HG03135 (cell line): ENCODE data around the gene ZBED1.
"Not testable (repeated sequence)": the region's sequence is repeated elsewhere in the genome, so short reads cannot be mapped to it uniquely, and the experiment has no call there.

ENCODE experiments used
- ATAC-seq: cut with Tn5 transposase; IDR thresholded peaks from one replicate; pipeline ENCODE4 v1.9.1; 2021; ENCODE audit warnings: mild to moderate bottlenecking, moderate library complexity; ENCODE audit not compliant: unreplicated experiment

Gene ZBED1

DNA sequence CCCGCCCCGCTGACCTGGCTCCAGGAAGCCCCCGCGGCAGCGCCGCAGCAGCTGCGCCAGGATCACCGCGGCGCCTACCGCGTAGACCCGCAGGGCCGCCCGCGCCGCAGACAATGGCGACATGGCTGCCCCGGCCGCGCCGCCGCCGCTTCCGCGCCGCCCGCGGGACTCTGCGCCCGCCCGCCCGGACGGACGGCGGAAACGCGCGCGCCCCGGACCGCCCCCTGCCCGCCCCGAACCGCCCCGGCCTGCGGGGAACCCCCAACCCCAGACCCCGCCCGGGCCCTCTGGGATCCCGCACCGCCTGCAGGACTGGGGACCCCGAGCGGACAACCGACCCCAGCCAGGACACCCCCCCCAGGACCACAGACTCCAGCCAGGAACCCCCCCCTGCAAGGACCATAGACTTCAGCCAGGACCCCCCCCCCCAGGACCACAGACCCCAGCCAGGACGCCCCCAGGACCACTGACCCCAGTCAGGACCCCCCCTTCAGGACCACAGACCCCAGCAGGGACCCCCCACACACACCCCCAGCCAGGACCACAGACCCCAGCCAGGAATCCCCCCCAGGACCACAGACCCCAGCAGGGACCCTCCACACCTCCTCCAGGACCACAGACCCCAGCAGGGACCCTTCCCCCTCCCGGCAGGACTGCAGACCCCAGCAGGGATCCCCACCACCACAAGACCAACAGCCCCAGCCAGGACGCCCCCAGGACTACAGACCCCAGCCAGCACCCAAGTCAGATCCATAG is at the start of gene ZBED1, which contains the start of gene DHRSX:
TSS of gene ZBED1 (minus strand) at position 174 of the 756 bp plus-strand sequence. CDS start 10,257 bp downstream, outside the sequence.
TSS of gene DHRSX (minus strand) at position 174 of the 756 bp plus-strand sequence. CDS start at position 123, 51 bp downstream.
- ATAC-seq = peak; percentile 56

DNA sequence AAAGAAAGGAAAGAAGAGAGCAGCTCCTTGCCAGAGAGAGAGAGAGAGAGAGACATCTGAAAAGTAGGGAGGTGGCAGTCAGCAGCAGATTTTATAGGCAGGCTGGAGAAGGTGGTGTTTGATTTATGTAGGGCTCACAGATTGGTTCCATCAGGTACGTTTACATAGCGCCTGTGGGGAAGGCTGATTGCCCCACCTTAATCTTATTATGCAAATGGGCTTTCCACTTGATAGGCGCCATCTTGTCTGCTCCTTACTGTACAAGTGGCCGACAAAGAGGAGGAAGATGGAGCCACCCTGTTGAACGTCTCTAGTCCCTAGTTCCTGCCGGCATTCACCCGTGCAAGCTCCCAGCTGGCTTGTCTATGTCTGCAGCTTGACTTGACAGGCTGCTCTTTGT is 49.1 kb upstream of the ZBED1 start:
- no peak for ATAC-seq

DNA sequence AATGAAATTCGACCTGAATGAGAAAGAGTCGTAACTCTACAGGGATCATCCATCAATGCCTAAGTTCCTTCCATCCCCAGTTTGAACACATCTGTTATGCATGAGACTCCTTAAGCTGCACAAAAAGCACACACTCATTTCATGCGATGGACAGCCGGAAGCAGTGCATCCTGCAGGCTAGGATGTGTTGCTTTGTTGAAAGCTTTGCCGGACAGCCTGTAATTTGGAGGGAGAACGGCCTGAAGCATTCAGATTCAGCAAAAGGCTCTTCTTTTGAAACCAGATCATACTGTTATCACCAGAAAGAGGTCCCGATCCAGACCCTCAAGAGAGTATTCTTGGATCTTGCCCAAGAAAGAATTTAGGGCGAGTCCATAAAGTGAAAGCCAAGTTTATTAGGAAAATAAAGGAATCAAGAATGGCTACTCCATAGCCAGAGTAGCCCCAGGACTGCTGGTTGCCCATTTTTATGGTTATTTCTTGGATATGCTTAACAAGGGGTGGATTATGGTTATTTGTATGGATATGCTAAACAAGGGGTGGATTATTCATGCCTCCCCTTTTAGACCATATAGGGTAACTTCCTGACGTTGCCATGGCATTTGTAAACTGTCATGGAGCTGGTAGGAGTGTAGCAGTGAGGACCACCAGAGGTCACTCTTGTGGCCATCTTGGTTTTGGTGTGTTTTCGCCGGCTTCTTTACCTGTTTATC is 48.1 kb upstream of the ZBED1 start:
- ATAC-seq = no peak

DNA sequence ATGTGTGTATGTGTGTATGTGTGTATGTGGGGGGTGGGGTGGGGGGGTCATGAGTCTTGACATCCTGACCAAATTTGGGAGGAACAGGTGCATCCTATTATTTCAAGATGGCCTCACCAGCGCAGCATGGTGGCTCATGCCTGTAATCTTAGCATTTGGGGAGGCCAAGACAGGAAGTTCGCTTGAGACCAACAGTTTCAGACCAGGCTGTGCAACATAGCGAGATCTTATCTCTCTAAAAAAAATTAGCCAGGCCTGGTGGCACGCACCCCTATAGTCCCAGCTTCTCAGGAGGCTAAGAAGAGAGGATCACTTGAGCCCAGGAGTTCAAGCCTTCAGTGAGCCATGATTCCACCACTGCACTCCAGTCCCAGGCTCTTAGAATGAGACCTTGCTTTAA is 47.0 kb upstream of the ZBED1 start:
- no peak for ATAC-seq

DNA sequence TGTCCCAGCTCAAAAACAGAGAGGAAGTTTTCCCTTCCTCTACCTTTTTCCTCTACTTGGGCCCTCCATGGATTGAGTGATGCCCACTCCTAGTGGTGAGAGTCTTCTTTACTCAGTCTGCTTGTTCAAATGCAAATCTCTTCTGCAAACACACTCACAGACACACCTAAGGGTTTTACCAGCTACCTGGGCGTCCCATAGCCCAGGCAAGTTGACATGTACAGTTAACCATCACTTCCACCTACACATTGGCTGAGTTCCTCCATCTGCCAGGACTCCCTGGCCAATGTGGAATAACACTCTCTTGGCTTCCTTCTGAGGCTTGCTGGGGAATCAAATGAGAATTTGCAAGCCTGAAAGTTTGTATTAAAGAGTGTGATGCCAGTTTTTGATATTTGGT is 45.7 kb upstream of the ZBED1 start:
- ATAC-seq = no peak

DNA sequence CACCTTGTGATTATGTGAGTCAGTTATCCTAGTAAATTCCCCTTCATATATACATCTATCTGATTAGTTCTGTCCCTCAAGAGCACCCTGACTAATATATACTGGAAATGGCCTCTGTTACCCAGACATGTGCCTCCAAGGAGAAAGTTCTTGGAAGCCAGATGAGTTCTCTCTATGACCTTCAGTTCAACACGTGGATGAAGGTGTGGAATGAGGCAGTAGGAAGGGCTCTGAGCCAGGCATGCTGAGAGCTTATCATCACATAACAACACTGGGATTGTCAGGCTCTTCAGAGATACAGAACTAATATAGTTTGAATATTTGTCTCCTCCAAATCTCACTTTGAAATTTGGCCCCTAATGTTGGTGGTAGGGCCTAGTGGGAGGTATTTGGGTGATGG is 44.4 kb upstream of the ZBED1 start:
- no peak for ATAC-seq

DNA sequence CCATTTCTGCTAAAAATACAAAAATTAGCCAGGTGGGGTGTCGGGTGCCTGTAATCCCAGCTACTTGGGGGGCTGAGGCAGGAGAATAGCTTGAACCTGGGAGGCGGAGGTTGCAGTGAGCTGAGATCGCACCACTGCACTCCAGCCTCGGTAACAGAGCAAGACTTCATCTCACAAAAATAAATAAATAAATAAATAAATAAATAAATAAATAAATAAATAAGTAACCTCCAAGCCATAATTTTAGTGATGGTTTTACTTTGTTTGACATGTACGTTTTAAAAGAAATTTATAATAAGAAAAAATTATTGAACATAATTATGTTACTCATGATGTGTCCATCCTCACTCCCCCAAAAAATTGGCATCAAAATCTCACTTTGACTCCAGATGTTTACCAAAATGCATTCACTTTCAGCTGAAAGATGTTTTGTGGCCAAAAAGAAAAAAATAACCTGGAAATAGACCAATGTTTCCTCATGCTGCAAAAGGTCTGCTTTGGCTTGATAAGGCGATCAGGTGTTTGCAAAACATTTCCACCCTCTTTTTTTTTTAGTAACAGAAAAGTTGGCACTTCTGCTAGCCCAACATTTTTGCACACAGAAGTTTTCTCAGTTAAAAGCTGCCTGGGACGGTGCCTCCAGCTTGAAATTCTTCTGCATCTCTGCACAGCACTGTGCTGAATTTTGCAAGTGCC is 42.2 kb upstream of the ZBED1 start:
- no peak for ATAC-seq

DNA sequence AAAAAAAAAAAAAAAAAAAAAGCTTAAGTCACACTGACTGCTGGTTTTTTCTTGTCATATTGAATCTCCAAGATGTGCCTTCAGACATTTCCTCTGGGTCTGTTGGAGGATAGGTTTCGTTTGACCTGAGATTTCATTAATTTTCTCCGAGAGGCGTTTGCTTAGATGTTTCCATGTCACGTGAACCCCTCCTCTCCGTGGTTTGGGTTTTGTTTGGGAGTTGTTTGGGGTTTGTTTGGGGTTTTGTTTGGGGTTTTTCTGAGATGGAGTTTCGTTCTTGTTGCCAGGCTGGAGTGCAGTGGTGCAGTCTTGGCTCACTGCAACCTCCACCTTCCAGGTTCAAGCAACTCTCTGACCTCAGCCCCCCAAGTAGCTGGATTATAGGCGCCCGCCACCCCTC is 40.8 kb upstream of the ZBED1 start:
- no peak for ATAC-seq

DNA sequence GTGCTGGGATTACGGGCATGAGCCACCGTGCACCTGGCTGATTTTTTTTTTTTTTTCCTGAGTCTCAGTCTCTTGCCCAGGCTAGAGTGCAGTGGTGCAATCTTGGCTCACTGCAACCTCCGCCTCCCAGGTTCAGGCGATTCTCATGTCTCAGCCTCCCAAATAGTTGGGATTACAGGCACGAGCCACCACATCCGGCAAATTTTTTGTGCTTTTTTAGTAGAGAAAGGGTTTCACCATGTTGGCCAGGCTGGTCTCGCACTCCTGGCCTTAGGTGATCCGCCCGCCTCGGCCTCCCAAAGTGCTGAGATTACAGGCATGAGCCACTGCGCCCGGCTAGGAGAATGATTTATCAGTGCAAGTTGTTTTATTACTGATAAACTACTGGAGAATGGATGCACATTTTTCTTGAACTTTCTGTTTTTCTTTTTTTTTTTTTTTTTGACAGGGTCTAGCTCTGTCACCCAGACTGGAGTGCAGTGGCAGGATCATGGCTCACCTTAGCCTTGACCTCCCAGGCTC is 39.7 kb upstream of the ZBED1 start:
- ATAC-seq = no peak

DNA sequence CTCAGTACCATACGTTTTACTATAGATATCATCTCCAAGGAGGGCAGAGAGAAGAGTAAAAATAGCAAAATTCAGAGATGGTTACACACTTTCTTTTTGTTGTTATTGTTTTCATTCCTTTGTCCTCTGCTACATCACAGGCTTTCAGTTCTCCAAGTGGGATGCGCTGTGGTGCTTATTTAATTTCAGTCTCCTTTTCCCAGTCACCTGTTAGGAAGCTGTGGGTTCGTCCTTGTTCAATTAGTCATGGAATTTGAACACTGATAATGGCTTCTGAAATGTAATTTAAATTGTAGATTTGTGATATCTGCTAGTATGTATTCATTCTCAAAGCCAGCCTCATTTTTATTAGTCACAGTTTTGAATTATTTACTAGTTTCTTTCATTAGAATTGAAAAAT is 38.8 kb upstream of the ZBED1 start:
- ATAC-seq = no peak

DNA sequence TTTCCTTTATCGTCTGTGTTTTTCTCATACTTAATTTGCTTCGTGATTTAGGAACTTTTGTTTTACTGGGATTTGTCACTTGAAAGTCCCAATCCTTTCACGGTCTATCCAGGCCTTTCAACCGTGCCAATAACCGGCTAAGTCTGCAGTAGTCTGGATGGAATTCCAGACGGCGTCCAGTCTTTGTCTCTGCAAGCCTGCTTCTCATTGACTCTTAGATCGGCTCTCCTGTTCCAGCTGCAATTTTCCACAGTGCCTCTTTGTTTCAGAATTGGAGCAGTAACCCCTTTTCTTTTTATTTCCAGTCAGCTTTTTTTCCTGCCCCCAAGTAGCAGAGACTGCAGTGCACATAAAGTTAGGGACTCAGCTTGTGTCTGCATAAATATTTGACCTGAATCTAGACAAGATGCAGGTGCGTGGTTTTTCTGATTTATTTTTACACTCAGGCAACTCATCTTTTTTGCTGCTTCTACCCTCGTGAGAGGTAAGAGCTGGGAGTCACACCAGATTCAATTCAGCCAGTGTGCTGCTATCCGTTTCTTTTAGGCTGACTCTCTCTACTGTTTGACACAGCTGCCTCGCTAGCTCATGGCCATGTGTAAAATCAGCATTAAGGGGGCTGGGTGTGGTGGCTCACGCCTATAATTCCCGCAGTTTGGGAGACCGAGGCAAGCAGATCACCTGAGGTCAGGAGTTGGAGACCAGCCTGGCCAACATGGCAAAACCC is 37.4 kb upstream of the ZBED1 start:
- no peak for ATAC-seq

DNA sequence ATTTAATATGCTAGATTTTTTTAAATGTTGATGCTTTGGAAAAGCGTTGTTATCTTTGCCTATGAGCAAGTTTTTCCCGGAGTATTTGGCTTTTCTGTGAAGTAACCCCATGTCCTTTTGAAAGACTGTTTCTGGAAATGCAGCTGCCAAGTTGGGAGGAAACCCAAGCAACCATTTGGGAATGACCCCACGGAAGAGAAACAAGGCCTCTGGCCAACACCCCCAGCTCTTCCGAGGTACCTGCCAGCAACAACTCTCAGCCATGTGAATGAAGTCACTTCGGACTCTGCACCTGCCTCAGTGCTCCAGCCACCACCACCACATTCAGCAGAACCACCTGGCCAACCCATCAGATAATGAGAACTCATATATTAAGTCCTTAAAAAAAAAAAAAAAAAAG is 36.2 kb upstream of the ZBED1 start:
- ATAC-seq = no peak

DNA sequence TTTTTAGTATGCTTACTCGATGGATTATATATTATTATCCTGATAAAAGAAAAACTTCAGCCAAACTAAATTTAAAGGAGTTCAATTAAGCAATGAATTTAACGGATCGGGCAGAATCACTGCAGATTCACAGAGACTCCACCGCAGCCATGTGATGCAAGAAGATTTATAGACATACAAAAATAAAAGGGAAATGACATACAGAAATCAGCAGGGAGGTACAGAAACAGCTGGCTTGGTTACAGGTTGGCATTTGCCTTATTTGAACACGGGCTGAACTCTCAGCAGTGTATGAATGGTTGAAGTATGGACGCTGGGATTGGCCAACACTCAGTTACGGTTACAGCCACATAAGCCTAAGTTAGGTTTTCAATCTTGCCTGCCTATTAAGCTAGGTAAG is 35.4 kb upstream of the ZBED1 start:
- no peak for ATAC-seq

DNA sequence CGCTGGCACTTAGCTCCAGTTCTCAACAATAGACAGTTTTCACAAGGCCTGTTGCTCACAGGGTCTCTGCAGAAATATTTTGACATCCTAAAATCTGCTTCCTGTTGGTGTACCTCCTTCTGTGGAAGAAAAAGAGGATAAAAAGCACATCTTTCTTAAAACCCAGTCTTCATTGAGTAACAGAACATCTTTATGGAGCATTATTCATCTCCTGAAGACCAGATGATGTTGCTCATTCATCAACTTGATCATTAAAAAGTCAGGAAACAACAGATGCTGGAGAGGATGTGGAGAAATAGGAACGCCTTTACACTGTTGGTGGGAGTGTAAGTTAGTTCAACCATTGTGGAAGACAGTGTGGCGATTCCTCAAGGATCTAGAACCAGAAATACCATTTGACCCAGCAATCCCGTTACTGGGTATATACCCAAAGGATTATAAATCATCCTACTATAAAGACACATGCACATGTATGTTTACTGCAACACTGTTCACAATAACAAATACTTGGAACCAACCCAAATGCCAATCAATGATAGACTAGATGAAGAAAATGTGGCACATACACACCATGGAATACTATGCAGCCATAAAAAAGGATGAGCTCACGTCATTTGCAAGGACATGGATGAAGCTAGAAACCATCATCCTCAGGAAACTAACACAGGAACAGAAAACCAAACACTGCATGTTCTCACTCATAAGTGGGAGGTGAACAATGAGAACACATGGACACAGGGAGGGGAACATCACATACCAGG is 33.7 kb upstream of the ZBED1 start:
- not testable (repeated sequence) for ATAC-seq

DNA sequence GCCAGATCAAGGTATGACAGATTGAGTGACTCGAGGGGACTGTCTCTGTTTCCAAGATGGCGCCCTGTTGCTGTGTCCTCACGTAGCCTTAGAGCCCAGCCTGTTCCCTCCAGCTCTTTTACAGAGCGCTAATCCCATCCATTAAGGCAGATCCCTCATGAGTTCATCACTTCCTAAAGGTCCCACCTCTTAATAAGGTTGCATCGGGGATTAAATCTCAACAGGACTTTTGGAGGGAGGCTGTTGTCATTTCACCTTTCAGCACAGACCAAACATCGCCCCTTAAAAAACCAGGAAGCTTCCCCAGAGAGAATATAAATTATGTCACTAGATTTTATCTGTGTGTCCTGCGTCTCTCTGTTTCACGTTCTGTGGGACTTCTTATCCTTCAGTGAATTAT is 32.6 kb upstream of the ZBED1 start:
- no peak for ATAC-seq

DNA sequence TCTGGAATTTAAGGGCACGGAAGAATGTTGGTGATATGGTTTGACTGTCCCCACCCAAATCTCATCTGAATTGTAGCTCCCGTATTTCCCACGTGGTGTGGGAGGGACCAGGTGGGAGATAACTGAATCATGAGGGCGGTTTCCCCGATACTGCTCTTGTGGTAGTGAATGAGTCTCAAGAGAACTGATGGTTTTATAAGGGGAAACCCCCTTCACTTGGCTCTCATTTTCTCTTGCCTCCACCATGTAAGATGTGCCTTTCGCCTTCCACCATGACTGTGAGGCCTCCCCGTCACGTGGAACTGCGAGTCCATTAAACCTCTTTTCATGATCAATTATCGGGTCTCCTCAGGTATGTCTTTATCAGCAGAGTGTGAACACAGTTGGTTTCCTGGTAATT is 25.6 kb upstream of the ZBED1 start:
- ATAC-seq = no peak

DNA sequence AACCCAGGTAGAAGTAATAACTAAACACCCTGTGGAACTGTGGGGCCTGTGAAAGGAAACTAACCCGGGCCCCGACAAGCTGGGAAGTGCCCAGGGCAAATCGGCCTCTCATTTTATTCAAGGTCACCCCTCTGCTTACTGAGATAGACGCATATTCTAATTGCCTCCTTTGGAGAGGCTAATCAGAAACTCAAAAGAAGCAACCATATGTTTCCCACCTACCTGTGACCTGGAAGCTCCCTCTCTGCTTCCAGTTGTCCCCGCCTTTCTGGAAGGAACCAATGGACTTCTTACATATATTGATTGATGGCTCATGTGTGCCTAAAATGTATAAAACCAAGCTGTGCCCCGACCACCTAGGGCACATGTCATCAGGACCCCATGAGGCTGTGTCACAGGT is 23.1 kb upstream of the ZBED1 start:
- no peak for ATAC-seq

DNA sequence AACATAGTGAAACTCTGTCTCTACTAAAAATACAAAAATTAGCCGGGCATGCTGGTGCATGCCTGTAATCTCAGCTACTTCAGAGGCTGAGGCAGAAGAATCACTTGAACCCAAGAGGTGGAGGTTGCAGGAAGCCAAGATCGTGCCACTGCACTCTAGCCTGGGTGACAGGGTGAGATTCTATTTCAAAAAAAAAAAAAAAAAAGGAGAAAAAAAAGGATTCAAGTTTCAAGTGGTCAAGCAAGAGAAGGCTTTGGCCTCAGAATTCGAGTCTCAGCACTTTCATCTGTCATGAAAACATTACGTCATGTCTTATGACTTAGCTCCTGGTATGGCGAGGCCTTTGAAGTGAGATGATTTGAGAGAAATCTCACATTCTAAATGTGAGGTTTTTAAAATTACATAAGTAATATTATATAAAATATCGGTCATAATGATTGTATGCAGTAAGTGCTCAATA is 21.2 kb upstream of the ZBED1 start:
- ATAC-seq = no peak

DNA sequence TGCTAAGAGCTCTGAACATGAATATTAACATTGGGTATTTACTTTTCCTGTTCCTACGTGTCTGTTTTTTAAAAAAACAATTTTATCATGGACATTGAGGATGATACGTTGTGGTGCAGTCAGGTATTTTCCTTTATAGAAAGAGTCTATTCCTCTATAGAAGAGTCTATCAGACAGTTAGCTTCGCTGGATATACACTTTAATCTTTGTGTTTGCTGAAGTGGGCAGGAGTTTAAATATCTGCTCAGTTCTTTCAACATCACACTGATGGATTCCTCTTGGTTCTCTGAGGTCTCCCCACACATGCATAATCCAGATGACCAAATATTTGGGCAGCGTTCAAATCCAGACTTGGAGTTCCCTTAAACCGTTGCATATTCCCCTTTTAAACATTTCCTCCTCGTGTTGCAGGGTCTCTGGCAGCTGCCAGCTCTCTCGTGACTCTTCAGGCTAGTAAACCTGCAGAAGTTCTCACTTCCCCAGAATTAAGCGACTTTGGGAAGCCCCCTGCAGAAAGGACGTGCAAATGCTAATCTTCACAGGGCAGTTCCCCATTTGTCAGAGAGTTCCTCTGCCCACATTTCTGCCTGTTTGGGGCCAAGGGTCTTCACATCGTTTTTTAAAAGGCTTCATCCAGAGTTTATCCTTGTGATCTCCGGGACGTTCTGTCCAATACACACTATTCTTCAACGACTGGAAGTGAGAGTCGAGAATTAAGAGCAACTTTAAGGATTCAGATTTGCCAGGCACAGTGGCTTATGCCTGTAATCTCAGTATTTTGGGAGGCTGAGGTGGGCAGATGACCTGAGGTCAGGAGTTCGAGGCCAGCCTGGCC is 20.5 kb upstream of the ZBED1 start:
- ATAC-seq = peak; percentile 82
